LNCaP clone FGC (cell line): ENCODE results near the gene ADGRA3.

Experiments used
- DNase-seq: peaks from one replicate; pipeline ENCODE4 v3.0.0-alpha.2; 2011; ENCODE audit warnings: low read depth
- H3K4me3 ChIP-seq: 2 replicates; pipeline ENCODE4 v1.5.1; 2011; ENCODE audit warnings: mild to moderate bottlenecking, low read depth, low read length, control low read depth
- TF ChIP-seq, protein P1 (sequence below): IDR thresholded peaks from 2 replicates; pipeline ENCODE4 v1.5.1; 2012; ENCODE audit warnings: mild to moderate bottlenecking; ENCODE audit not compliant: control insufficient read depth, insufficient read depth; ENCODE audit errors: extremely low read depth

ADGRA3 gene

DNA sequence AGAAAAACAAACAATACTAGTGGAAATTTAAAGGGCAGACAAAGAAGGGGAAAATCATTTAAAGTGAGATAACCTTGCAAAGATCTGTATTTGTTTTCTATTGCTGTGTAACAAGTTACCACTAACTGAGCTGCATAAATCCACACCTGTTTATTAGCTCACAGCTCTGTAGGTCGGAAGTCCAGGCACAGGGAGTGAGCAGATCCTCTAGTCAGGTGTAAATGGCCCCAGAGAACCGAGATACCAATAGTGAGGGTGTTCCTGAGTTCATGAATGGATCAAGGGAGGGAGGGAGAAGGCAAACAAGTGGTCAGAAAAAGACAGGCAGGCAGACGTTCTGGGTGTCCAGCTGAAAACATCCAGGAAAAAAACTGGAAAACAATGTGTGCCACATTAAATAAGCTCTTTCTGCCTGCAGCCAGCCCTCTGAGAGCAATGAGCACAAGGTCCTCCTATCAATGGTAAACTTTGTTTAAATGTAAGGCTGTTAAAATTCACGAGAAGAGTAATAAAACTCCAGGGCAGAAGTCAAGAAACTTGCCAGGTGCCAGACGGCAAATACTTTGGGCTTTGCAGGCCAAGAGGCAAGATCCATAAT lies 25.0 kb downstream of the ADGRA3 start:
- peak; percentile 92 for DNase-seq
- H3K4me3 ChIP-seq = no peak overlapping the region
- TF ChIP-seq, protein P1, sequence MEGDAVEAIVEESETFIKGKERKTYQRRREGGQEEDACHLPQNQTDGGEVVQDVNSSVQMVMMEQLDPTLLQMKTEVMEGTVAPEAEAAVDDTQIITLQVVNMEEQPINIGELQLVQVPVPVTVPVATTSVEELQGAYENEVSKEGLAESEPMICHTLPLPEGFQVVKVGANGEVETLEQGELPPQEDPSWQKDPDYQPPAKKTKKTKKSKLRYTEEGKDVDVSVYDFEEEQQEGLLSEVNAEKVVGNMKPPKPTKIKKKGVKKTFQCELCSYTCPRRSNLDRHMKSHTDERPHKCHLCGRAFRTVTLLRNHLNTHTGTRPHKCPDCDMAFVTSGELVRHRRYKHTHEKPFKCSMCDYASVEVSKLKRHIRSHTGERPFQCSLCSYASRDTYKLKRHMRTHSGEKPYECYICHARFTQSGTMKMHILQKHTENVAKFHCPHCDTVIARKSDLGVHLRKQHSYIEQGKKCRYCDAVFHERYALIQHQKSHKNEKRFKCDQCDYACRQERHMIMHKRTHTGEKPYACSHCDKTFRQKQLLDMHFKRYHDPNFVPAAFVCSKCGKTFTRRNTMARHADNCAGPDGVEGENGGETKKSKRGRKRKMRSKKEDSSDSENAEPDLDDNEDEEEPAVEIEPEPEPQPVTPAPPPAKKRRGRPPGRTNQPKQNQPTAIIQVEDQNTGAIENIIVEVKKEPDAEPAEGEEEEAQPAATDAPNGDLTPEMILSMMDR = no peak

DNA sequence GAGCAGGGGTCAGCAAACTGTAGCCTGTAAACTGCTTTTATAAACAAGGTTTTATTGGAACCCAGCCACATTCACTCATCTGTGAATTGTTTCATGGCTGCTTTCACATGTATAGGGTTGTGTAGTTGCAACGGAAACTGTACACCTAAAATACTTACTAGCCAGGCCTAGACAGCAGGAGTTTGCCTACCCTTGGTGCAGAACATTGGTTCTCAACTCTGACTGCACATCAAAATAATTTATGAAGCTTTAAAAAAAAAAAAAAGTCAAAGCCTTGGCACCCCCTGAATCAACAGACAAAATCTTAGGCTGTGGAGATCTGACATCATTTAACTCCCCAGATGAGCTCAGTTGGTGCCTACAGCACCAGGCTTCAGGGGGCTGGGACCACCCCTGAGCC lies 27.8 kb downstream of the ADGRA3 start:
- no peak for DNase-seq
- TF ChIP-seq, protein P1 = no peak

DNA sequence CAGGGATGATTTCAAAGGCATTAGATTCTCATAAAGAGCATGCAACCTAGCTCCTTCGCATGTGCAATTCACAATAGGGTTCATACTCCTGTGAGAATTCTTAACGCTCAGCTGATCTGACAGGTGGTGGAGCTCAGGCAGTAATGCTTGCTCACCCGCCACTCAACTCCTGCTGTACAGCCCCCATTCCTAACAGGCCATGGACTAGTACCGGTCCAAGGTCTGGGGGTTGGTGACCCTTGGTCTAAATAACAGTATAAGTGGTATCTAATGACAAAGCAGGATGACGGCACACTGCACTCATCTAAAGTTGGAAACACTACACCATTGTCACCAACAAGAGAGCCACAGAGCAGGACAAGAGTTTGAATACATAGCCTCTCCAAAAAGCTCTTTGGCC lies 28.5 kb downstream of the ADGRA3 start:
- no peak overlapping the region for H3K4me3 ChIP-seq
- DNase-seq = no peak
- TF ChIP-seq, protein P1 = no peak

More for the DNA sequence above, 27.8 kb downstream of the ADGRA3 start:
- H3K4me3 ChIP-seq = no peak overlapping the region

DNA sequence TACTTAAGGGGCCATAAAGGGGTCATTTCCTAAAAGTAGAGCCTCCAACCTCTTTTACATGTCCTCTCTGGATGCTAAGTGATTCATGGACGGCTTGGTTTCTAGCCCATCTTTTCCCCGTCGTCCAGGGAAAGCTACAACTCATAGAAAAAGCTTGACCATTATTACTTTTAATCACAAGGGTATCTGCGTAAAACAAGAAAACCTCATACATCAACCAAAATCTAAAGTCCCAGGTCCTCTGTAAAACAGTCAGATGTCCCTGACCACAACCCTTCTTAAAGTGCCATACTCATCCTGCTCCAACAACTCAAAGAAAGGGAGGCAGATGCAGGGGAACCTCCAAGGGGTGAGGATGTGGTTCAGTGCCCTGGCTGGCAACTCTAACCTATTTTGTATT lies 29.6 kb downstream of the ADGRA3 start:
- no peak overlapping the region for H3K4me3 ChIP-seq
- TF ChIP-seq, protein P1 = no peak
- no peak for DNase-seq

GRCh38 chr4:22485737-22486136 lies 30.1 kb downstream of the ADGRA3 start:
- TF ChIP-seq, protein P1 = no peak
- no peak for DNase-seq
- H3K4me3 ChIP-seq = no peak overlapping the region

- DNase-seq = no peak
Observed at GRCh38 chr4:22483551-22483981, 32.3 kb downstream of the ADGRA3 start.

More at GRCh38 chr4:22483551-22483981, 32.3 kb downstream of the ADGRA3 start:
- H3K4me3 ChIP-seq = no peak overlapping the region
- TF ChIP-seq, protein P1 = no peak
